SK-N-SH (cell line): ENCODE results near the gene PSTPIP2. TPM values are rescaled to one million over a fixed set of nuclear protein-coding genes. Genes with fewer than 3 reads are reported as not detected.

Experiments
- CTCF ChIA-PET: fragments of 300-600, 350-600 bp; formaldehyde crosslinking; extraction: SDS; loops from one replicate; lab custom pipeline; 2021; lab: Yijun Ruan, JAX
- POLR2A ChIA-PET: fragments of 350-600 bp; sonication (Branson Sonifier 250); formaldehyde crosslinking; extraction: SDS; loops from one replicate; lab custom pipeline; 2020; ENCODE audit warnings: antibody characterized with exemption, inconsistent platforms; lab: Yijun Ruan, JAX
- DNase-seq: peaks from one replicate; pipeline ENCODE4 v3.0.0; 2012
- H2AFZ ChIP-seq: fragments of 200-600 bp; sonication (generic); 2 replicates; pipeline ENCODE4 v1.8.1; 2016; ENCODE audit warnings: antibody characterized with exemption, mild to moderate bottlenecking, low read depth
- H3F3A ChIP-seq: fragments of 200-600 bp; sonication (generic); replicated peaks from 2 replicates; pipeline ENCODE3; 2016; ENCODE audit warnings: antibody characterized with exemption, mild to moderate bottlenecking; ENCODE audit not compliant: insufficient read depth
- H3K27ac ChIP-seq, 2 experiments: fragments of 200-500 bp in 1 of 2; fragments of 200-600 bp in 1 of 2; sonication (Bioruptor generic) in 1 of 2; sonication (generic), shearing (Covaris generic) in 1 of 2; 2 replicates each; pipeline versions ENCODE4 v1.5.1 to v1.6.1; 2014 to 2016; ENCODE audit warnings: low read depth in 2 of 2, inconsistent platforms in 1 of 2, low read length in 1 of 2, mild to moderate bottlenecking in 1 of 2, mixed read lengths in 1 of 2
- H3K27me3 ChIP-seq: fragments of 200-600 bp; sonication (generic), shearing (Covaris generic); 2 replicates; pipeline ENCODE4 v1.6.1; 2016; ENCODE audit warnings: mixed run types; ENCODE audit not compliant: insufficient read depth
- H3K36me3 ChIP-seq, 2 experiments: fragments of 200-500 bp in 1 of 2; fragments of 200-600 bp in 1 of 2; sonication (Bioruptor generic) in 1 of 2; sonication (generic) in 1 of 2; replicated peaks in 1 of 2; 2 replicates each; pipeline versions ENCODE3 to v1.5.1; 2014 to 2016; ENCODE audit warnings: low read length in 1 of 2, mild to moderate bottlenecking in 1 of 2; ENCODE audit not compliant: insufficient read depth in 2 of 2, control insufficient read depth in 1 of 2
- H3K4me1 ChIP-seq, 2 experiments: fragments of 200-500 bp in 1 of 2; fragments of 200-600 bp in 1 of 2; sonication (Bioruptor generic) in 1 of 2; sonication (generic), shearing (Covaris generic) in 1 of 2; 2 replicates each; pipeline versions ENCODE4 v1.5.1 to v1.6.1; 2014 to 2016; ENCODE audit warnings: low read depth in 1 of 2, low read length in 1 of 2, mixed run types in 1 of 2; ENCODE audit not compliant: insufficient read depth in 2 of 2, control insufficient read depth in 1 of 2
- H3K4me2 ChIP-seq: fragments of 200-600 bp; sonication (generic), shearing (Covaris generic); 2 replicates; pipeline ENCODE4 v1.6.1; 2017; ENCODE audit warnings: mixed run types
- H3K4me3 ChIP-seq, 2 experiments: fragments of 200-500 bp in 1 of 2; fragments of 200-600 bp in 1 of 2; sonication (Bioruptor generic) in 1 of 2; sonication (generic), shearing (Covaris generic) in 1 of 2; 2 replicates each; pipeline versions ENCODE4 v1.5.1 to v1.8.1; 2014 to 2016; ENCODE audit warnings: low read depth in 2 of 2, inconsistent platforms in 1 of 2, low read length in 1 of 2, mild to moderate bottlenecking in 1 of 2, mixed read lengths in 1 of 2, moderate library complexity in 1 of 2
- H3K79me2 ChIP-seq: fragments of 200-600 bp; sonication (generic); 2 replicates; pipeline ENCODE4 v1.8.1; 2017; ENCODE audit warnings: mild to moderate bottlenecking; ENCODE audit not compliant: insufficient read depth
- H3K9ac ChIP-seq: fragments of 200-600 bp; sonication (generic); 2 replicates; pipeline ENCODE4 v1.6.1; 2017; ENCODE audit warnings: mixed run types
- H3K9me2 ChIP-seq: fragments of 200-600 bp; sonication (generic); 2 replicates; pipeline ENCODE4 v1.6.1; 2017; ENCODE audit warnings: mixed run types
- H3K9me3 ChIP-seq: fragments of 200-600 bp; sonication (generic); 2 replicates; pipeline ENCODE4 v1.6.1; 2017; ENCODE audit warnings: mixed run types, mild to moderate bottlenecking, moderate library complexity
- H4K20me1 ChIP-seq: fragments of 200-600 bp; sonication (generic); 2 replicates; pipeline ENCODE4 v1.6.1; 2017; ENCODE audit warnings: mild to moderate bottlenecking, mixed run types; ENCODE audit not compliant: insufficient read depth
- ELF1 ChIP-seq: IDR thresholded peaks from 2 replicates; pipeline ENCODE4 v1.4.0; 2012
- FOXJ3 ChIP-seq: sonication (generic); formaldehyde crosslinking; IDR thresholded peaks from 2 replicates; pipeline ENCODE4 v1.5.1; 2020; ENCODE audit warnings: mild to moderate bottlenecking, missing genetic modification reagents
- GABPA ChIP-seq: IDR thresholded peaks from 2 replicates; pipeline ENCODE4 v1.4.0; 2012; ENCODE audit warnings: low read depth, mild to moderate bottlenecking
- IRF3 ChIP-seq: fragments of 150-350 bp; IDR thresholded peaks from 2 replicates; pipeline ENCODE4 v1.6.1; 2016; ENCODE audit warnings: mild to moderate bottlenecking, low read depth, low read length
- MAX ChIP-seq: IDR thresholded peaks from 2 replicates; pipeline ENCODE4 v1.4.0; 2012; ENCODE audit warnings: low read depth
- PBX3 ChIP-seq: IDR thresholded peaks from 2 replicates; pipeline ENCODE4; 2012
- SIN3A ChIP-seq: IDR thresholded peaks from 2 replicates; pipeline ENCODE4 v1.6.1; 2012; ENCODE audit warnings: low read depth, mild to moderate bottlenecking, low read length, moderate library complexity, borderline replicate concordance
- SMC3 ChIP-seq: IDR thresholded peaks from 2 replicates; pipeline ENCODE4 v1.6.1; 2012; ENCODE audit warnings: low read depth, low read length, improper control_type of control experiment
- TCF12 ChIP-seq: IDR thresholded peaks from 2 replicates; pipeline ENCODE4 v1.4.0; 2012
- TEAD4 ChIP-seq: IDR thresholded peaks from 2 replicates; pipeline ENCODE4 v1.4.0; 2012; ENCODE audit warnings: mild to moderate bottlenecking, borderline replicate concordance; ENCODE audit not compliant: insufficient read depth
- USF1 ChIP-seq: IDR thresholded peaks from 2 replicates; pipeline ENCODE4 v1.4.0; 2012; ENCODE audit warnings: low read depth, borderline replicate concordance
- YY1 ChIP-seq: IDR thresholded peaks from 2 replicates; pipeline ENCODE4 v1.4.0; 2012; ENCODE audit warnings: low read depth, mild to moderate bottlenecking
- ZBTB33 ChIP-seq: IDR thresholded peaks from 2 replicates; pipeline ENCODE4 v1.4.0; 2012; ENCODE audit warnings: low read depth, borderline replicate concordance
- WGBS: methylation state at CpG from one replicate; pipeline ENCODE4 v1.1.6; 2017; ENCODE audit warnings: low lambda C conversion rate; 5-methylcytosine and 5-hydroxymethylcytosine counted together
- polyA plus RNA-seq, 3 experiments: library from polyadenylated mRNA; depleted of rRNA; stranded (reverse); fragments of >200 nt; gene quantifications; 2 replicates each; pipeline ENCODE4 v1.2.3, GENCODE V29; 2012

The PSTPIP2 gene
- polyA plus RNA-seq, 1 of the 3 experiments (the other 2 are of a cell fraction) = 9.5 TPM

GRCh38 chr18:45938488-45938935 is 133.5 kb downstream of the PSTPIP2 start:
- WGBS = 94% methylated on average over 2 of the region's 2 CpGs
- Histone ChIP-seq H3K36me3 (peaks cover 53 to 71% of the 10 kb centered on the region in 2 experiments), H3F3A (peaks cover 8% of the 10 kb centered on the region), H4K20me1 (no peaks in the 10 kb centered on the region), H3K9me2 (no peaks in the 10 kb centered on the region), H3K27me3 (no peaks in the 10 kb centered on the region), H3K9me3 (no peaks in the 10 kb centered on the region), H3K4me3 (no peak overlapping the region)
- no peak for DNase-seq
- ChIA-PET CTCF (no interaction called here), POLR2A (no interaction called here)
- TF ChIP-seq YY1 (no peak), FOXJ3 (CRISPR knock-in tag) (no peak), PBX3 (no peak), GABPA (no peak), ELF1 (no peak), TCF12 (no peak), USF1 (no peak), MAX (no peak), ZBTB33 (no peak), SIN3A (no peak), SMC3 (no peak), TEAD4 (no peak), IRF3 (no peak)
- TF ChIP-seq, all 33 proteins: peak for 0
- no peak overlapping the region for H3K9ac ChIP-seq
- no peak overlapping the region for H3K27ac ChIP-seq
- no peak overlapping the region for H3K4me2 ChIP-seq
- H3K4me1 ChIP-seq = no peaks in the 10 kb centered on the region
- H2AFZ ChIP-seq = no peak overlapping the region
- H3K79me2 ChIP-seq = peaks cover 9% of the 10 kb centered on the region; the same call in 1 of the 2 replicates
